ENCODE results near the gene OR7G2.

DNA sequence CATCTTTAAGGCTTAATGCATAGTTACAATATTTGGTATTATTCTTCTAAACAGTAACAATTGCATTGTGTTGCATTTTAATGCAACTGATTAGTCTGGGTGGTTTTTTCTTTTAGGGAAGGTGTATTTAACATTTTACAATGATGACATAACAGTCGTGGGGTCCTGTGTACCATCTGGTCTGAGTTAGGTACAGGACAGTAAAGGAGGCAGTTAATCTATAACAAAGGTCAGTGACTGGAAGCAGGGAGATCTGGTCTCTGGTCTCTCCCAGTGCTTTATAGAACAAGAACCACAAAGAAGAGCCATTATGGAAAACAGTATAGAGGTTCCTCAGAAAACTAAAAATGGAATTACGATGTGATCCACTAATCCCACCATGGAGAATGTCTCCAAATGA, 2.7 kb upstream of the OR7G2 start:
- TF ChIP-seq POLR2AphosphoS5 (IDR thresholded peaks at IDR 0.05; ENCODE audit: borderline replicate concordance, low read depth, low read length) = no peak
- no peak for TF ChIP-seq EZH2 (IDR thresholded peaks at IDR 0.05)
